ENCODE data around the gene MTARC2. TPM values are rescaled to one million over a fixed set of nuclear protein-coding genes. Genes with fewer than 3 reads are reported as not detected.

The MTARC2 gene
- total RNA-seq: 10 to 100 TPM; 12.3 to 14.5 TPM
- 3.0 TPM for polyA plus RNA-seq (2013, experiment 1 of 2)
- polyA plus RNA-seq (2013, experiment 2 of 2): 3.4 TPM
- long read RNA-seq, experiment 1, partial matches to known transcripts: 1 of 6 reads
- long read RNA-seq, experiment 1, other reads (novel, unspliced or antisense): 5 of 6 reads
- long read RNA-seq, experiment 2, transcript MARC2-202 (8 exons, 2,134 nt): major isoform, 8 of 18 reads
- long read RNA-seq, experiment 2, partial matches to known transcripts: 0 of 18 reads
- long read RNA-seq, experiment 2, other reads (novel, unspliced or antisense): 10 of 18 reads
- long read RNA-seq, experiment 3, transcript MARC2-202 (8 exons, 2,134 nt): major isoform, 20 of 35 reads
- long read RNA-seq, experiment 3, partial matches to known transcripts: 1 of 35 reads
- long read RNA-seq, experiment 3, other reads (novel, unspliced or antisense): 14 of 35 reads
- long read RNA-seq, experiment 4, partial matches to known transcripts: 1 of 1 reads
- long read RNA-seq, experiment 4, other reads (novel, unspliced or antisense): 0 of 1 reads

- Mint-ChIP-seq H3K27me3 (ENCODE audit: insufficient read depth) (peaks cover 40% of the 10 kb centered on the region), H3K4me3 (peak within 1 kb of the TSS; percentile 75), H3K9me3 (no peaks in the 10 kb centered on the region), H3K27ac (peak within 1 kb of the TSS; percentile 87), H3K36me3 (ENCODE audit: low read depth) (no peaks in the 10 kb centered on the region), H3K4me1 (peaks cover 38% of the 10 kb centered on the region)
- TF ChIP-seq CTCF (conservative IDR thresholded peaks at IDR 0.05): no peak
- H3K4me3 ChIP-seq (ENCODE audit: low read length): peak within 1 kb of the TSS; percentile 84
- 0 to 1% methylated on average over 50 to 77 of the region's 77 CpGs for WGBS, 2 experiments (ENCODE audit: insufficient coverage in 1 of 2, insufficient read length in 1 of 2)
- H3K27me3 ChIP-seq (ENCODE audit: control insufficient read depth, insufficient read depth, low read length, poor library complexity, severe bottlenecking): peaks cover 9% of the 10 kb centered on the region
- no peaks in the 10 kb centered on the region for H3K9me3 ChIP-seq (ENCODE audit: control insufficient read depth, low read length)
- H3K36me3 ChIP-seq (ENCODE audit: control insufficient read depth, insufficient read depth, low read length): no peaks in the 10 kb centered on the region
- H3K27ac ChIP-seq (ENCODE audit: low read depth, low read length): no peak within 1 kb of the TSS
- DNase-seq: peak; percentile 94
- H3K4me1 ChIP-seq (ENCODE audit: control insufficient read depth, insufficient read depth, low read length): peaks cover 9% of the 10 kb centered on the region
- no peak within 1 kb of the TSS for H3K9ac ChIP-seq (ENCODE audit: extremely low read depth, low read length, poor library complexity, severe bottlenecking)
These were observed at the start of gene MTARC2 for GRCh38 chr1:220748089-220748934. Gene MTARC2, plus strand, starts transcription at chr1:220748322. Its CDS starts 210 bp downstream, at chr1:220748532.

- WGBS, 2 experiments (ENCODE audit: insufficient coverage in 1 of 2, insufficient read length in 1 of 2): 93 to 100% methylated on average over 4 to 5 of the region's 5 CpGs
- H3K4me1 ChIP-seq (ENCODE audit: control insufficient read depth, insufficient read depth, low read length): no peaks in the 10 kb centered on the region
- H3K4me3 ChIP-seq (ENCODE audit: low read length): no peak overlapping the region
- Mint-ChIP-seq H3K4me1 (peaks cover 3% of the 10 kb centered on the region), H3K9me3 (no peaks in the 10 kb centered on the region), H3K27ac (no peak overlapping the region), H3K36me3 (ENCODE audit: low read depth) (peaks cover 2% of the 10 kb centered on the region), H3K4me3 (no peak overlapping the region), H3K27me3 (ENCODE audit: insufficient read depth) (no peaks in the 10 kb centered on the region)
- DNase-seq: no peak
- no peaks in the 10 kb centered on the region for H3K27me3 ChIP-seq (ENCODE audit: control insufficient read depth, insufficient read depth, low read length, poor library complexity, severe bottlenecking)
- H3K36me3 ChIP-seq (ENCODE audit: control insufficient read depth, insufficient read depth, low read length): no peaks in the 10 kb centered on the region
- H3K9me3 ChIP-seq (ENCODE audit: control insufficient read depth, low read length): no peaks in the 10 kb centered on the region
- no peak for TF ChIP-seq CTCF (conservative IDR thresholded peaks at IDR 0.05)
- H3K27ac ChIP-seq (ENCODE audit: low read depth, low read length): no peak overlapping the region
- H3K9ac ChIP-seq (ENCODE audit: extremely low read depth, low read length, poor library complexity, severe bottlenecking): no peak overlapping the region
These were observed 49.5 kb upstream of the MTARC2 start for GRCh38 chr1:220698607-220699016.

- WGBS, 2 experiments (ENCODE audit: insufficient coverage in 1 of 2, insufficient read length in 1 of 2): 86 to 89% methylated on average over 1 to 3 of the region's 3 CpGs
- Histone ChIP-seq H3K4me3 (ENCODE audit: low read length) (no peak overlapping the region), H3K36me3 (ENCODE audit: control insufficient read depth, insufficient read depth, low read length) (no peaks in the 10 kb centered on the region), H3K4me1 (ENCODE audit: control insufficient read depth, insufficient read depth, low read length) (no peaks in the 10 kb centered on the region), H3K9me3 (ENCODE audit: control insufficient read depth, low read length) (no peaks in the 10 kb centered on the region), H3K27ac (ENCODE audit: low read depth, low read length) (no peak overlapping the region), H3K9ac (ENCODE audit: extremely low read depth, low read length, poor library complexity, severe bottlenecking) (no peak overlapping the region), H3K27me3 (ENCODE audit: control insufficient read depth, insufficient read depth, low read length, poor library complexity, severe bottlenecking) (no peaks in the 10 kb centered on the region)
- no peak for DNase-seq
- H3K36me3 Mint-ChIP-seq (ENCODE audit: low read depth): peaks cover 2% of the 10 kb centered on the region
- H3K27me3 Mint-ChIP-seq (ENCODE audit: insufficient read depth): no peaks in the 10 kb centered on the region
- H3K9me3 Mint-ChIP-seq: no peaks in the 10 kb centered on the region
- H3K4me1 Mint-ChIP-seq: peaks cover 6% of the 10 kb centered on the region
- no peak for TF ChIP-seq CTCF (conservative IDR thresholded peaks at IDR 0.05)
- H3K27ac Mint-ChIP-seq: no peak overlapping the region
- H3K4me3 Mint-ChIP-seq: no peak overlapping the region
These were observed 49.1 kb upstream of the MTARC2 start for GRCh38 chr1:220699044-220699443.
